Measurements from ENCODE around the gene ALDH1L1. TPM values are rescaled to one million over a fixed set of nuclear protein-coding genes. Genes with fewer than 3 reads are reported as not detected.

Gene ALDH1L1
- total and polyA plus RNA-seq, 9 of the 15 experiments (the other 6 are each of a cell fraction or from before 2014, with no cell fraction given), result 0.06 to 1.9 (median 0.57) TPM; not detected in 1

- Histone ChIP-seq H3K4me3 (no peak overlapping the region), H3K27me3 (ENCODE audit: control insufficient read depth in 2 of 2, insufficient read depth in 2 of 2, low read length in 2 of 2) (peaks cover 2 to 63% of the 10 kb centered on the region in 2 experiments; a peak in 4 of 5 replicates), H3K79me2 (ENCODE audit: control insufficient read depth, insufficient read depth, low read length) (no peaks in the 10 kb centered on the region), H3K9me3 (replicated peaks; ENCODE audit: control insufficient read depth, insufficient read depth, low read depth, low read length) (no peaks in the 10 kb centered on the region), H3K36me3 (ENCODE audit: control insufficient read depth, insufficient read depth, low read length) (no peaks in the 10 kb centered on the region), H3K9me1 (ENCODE audit: control insufficient read depth, insufficient read depth, low read length) (no peaks in the 10 kb centered on the region), H3K9ac (ENCODE audit: insufficient read depth in 1 of 2, low read depth in 2 of 2, low read length in 2 of 2) (no peak overlapping the region), H3K4me1 (replicated peaks in 1 of 2; ENCODE audit: control insufficient read depth in 2 of 2, insufficient read depth in 2 of 2, low read length in 2 of 2) (no peaks in the 10 kb centered on the region), H2AFZ (ENCODE audit: low read depth, low read length) (no peak overlapping the region), H3K4me2 (ENCODE audit: insufficient read depth, low read length) (no peak overlapping the region), H3K27ac (ENCODE audit: extremely low read depth, low read depth, low read length) (no peak overlapping the region), H4K20me1 (replicated peaks; ENCODE audit: control insufficient read depth, insufficient read depth, low read length) (0 out of 2 replicates have a peak, but pooled peaks cover 3% of the 10 kb centered on the region)
- no peak for ATAC-seq
- ChIA-PET POLR2A (interaction anchor here (1.5 kb wide), 1 partner anchor 9 kb away, joined by 3 read pairs; no protein-coding TSS in a partner anchor), CTCF (ENCODE audit: low intra/inter-chr PET ratio) (no interaction called here)
- no peak for DNase-seq (ENCODE audit: extremely low read depth in 1 of 4, low spot score in 3 of 4)
- in situ Hi-C loops (cut with MboI) (no loop called here), intact Hi-C loops (cut with micrococcal nuclease) (no loop called here)
- no peak for FAIRE-seq
- 2% methylated on average over 9 of the region's 12 CpGs for WGBS (ENCODE audit: insufficient coverage, low coverage, missing lambda C conversion rate)
- no TSS peak for BruUV-seq (replicated peaks)
- TF ChIP-seq FOXM1 (IDR thresholded peaks at IDR 0.05; ENCODE audit: low read depth) (no peak), FOXM1 (CRISPR knock-in tag; IDR thresholded peaks at IDR 0.05; ENCODE audit: low read depth) (no peak), VEZF1 (CRISPR knock-in tag; IDR thresholded peaks at IDR 0.05) (no peak), CC2D1A (IDR thresholded peaks at IDR 0.05) (no peak), ZNF57 (CRISPR knock-in tag; IDR thresholded peaks at IDR 0.05) (no peak), ZBTB33 (CRISPR knock-in tag; IDR thresholded peaks at IDR 0.05) (no peak), CREM (IDR thresholded peaks at IDR 0.05; ENCODE audit: low read depth) (no peak), POLR2H (tag; IDR thresholded peaks at IDR 0.05; ENCODE audit: low read depth) (no peak), ZNF76 (CRISPR knock-in tag; IDR thresholded peaks at IDR 0.05; ENCODE audit: borderline replicate concordance) (no peak), KDM1A (IDR thresholded peaks at IDR 0.05) (no peak), TSC22D4 (tag; IDR thresholded peaks at IDR 0.05) (no peak)
- TF ChIP-seq, protein P1, sequence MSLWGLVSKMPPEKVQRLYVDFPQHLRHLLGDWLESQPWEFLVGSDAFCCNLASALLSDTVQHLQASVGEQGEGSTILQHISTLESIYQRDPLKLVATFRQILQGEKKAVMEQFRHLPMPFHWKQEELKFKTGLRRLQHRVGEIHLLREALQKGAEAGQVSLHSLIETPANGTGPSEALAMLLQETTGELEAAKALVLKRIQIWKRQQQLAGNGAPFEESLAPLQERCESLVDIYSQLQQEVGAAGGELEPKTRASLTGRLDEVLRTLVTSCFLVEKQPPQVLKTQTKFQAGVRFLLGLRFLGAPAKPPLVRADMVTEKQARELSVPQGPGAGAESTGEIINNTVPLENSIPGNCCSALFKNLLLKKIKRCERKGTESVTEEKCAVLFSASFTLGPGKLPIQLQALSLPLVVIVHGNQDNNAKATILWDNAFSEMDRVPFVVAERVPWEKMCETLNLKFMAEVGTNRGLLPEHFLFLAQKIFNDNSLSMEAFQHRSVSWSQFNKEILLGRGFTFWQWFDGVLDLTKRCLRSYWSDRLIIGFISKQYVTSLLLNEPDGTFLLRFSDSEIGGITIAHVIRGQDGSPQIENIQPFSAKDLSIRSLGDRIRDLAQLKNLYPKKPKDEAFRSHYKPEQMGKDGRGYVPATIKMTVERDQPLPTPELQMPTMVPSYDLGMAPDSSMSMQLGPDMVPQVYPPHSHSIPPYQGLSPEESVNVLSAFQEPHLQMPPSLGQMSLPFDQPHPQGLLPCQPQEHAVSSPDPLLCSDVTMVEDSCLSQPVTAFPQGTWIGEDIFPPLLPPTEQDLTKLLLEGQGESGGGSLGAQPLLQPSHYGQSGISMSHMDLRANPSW (CRISPR knock-in tag; IDR thresholded peaks at IDR 0.05), result no peak
- TF ChIP-seq, protein P2, sequence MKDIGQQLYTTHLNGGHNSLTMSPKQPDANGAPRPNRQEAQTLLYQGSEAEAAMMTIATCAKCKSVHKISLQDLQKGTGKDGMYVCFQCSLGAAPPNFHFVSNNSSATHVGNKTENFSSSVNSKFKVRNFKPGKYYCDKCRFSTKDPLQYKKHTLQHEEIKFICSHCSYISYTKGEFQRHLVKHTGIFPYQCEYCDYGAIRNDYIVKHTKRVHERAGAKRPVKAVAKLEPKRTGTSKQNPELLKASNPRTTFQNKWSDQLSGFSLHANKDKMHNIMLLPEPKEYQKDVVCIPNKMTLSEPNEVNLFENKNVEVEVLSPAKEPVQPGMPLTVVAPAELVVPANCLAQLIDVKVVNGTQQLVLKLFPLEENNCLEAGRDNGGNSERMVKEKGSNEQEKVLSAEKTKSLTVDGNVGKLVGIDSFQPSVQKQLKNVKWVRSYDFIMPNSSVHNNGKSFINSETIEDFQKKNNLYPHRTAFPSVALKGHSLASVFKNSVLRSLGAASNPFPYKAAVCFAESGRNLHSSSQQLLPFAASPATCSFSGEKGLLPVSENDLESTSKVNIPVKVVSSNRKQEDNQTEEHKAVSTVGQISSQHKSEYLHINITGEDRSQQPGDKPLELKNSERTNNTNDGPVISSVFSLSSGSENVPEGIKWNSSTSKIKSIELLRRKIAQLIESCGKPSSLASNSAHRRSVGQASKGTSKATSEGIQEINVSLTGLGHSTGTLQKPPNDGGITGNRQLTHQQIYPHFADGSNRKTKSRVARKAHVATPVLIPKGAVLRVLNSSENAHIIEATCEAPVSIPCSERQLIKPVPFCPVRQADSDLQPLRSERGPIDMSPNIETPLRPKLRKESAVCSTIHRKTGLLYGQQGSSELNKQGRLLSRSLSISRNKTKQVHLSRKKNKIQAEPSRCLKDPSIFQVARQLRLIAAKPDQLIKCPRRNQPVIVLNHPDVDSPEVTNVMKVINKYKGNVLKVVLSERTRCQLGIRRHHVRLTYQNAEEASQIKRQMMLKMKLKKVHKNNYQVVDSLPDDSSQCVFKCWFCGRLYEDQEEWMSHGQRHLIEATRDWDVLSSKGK (CRISPR knock-in tag; IDR thresholded peaks at IDR 0.05), result no peak
Measured at GRCh38 chr3:126110431-126111125, 69.8 kb downstream of the ALDH1L1 start.
